ENCODE results near the gene EHD1. TPM values are rescaled to one million over a fixed set of nuclear protein-coding genes. Genes with fewer than 3 reads are reported as not detected.

The EHD1 gene
- total RNA-seq, 1 donor from 2014 or later = 216 TPM

DNA sequence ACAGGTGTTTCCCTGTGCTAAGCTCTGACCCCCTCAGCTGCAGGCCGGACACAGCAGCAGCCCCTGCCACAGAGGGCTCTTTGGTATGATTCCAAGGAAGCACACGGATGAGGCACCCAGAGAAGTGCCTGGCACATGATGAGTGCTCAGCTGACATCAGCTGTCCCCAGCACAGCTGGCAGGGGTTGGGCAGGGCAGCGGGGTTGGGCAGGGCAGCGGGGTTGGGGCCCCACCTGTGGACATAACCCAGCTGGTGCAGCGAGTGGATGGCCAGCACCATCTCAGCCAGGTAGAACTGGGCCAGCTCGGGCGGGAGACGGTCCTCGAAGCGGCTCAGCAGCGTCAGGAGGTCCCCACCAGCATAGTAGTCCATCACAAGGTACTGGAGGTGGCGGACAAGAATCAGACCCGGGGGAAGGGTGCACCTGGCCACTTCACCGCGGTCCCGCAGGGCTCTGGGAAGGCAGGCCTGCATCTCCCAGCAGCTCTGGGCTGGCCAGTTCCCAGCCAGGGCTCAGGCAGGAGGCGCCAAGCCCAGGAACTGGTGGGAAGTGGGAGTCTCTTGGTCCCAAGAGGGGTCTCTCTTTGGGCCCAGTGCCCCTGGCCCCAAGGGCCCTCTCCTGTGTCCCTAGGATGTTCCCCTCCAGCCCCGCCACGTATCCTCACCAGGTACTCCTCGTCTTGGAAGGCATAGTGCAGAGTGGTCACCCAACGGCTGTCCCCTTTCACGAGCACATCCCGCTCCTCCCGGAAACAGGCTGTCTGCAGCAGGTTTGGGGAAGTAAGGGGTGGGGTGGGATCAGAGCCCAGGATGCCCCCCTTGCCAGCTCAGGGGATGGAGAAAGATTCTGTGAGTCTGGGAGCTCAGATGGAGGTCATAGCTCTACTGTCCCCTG, 38.3 kb downstream of the EHD1 start:
- DNase-seq (ENCODE audit: low spot score in 2 of 2) = no peak
- H3K4me1 ChIP-seq = no peaks in the 10 kb centered on the region
- H3K27me3 ChIP-seq = no peaks in the 10 kb centered on the region
- H3K27ac ChIP-seq = no peak overlapping the region
- H3K9me3 ChIP-seq = no peaks in the 10 kb centered on the region
- H3K36me3 ChIP-seq = no peaks in the 10 kb centered on the region
- TF ChIP-seq, protein P1, sequence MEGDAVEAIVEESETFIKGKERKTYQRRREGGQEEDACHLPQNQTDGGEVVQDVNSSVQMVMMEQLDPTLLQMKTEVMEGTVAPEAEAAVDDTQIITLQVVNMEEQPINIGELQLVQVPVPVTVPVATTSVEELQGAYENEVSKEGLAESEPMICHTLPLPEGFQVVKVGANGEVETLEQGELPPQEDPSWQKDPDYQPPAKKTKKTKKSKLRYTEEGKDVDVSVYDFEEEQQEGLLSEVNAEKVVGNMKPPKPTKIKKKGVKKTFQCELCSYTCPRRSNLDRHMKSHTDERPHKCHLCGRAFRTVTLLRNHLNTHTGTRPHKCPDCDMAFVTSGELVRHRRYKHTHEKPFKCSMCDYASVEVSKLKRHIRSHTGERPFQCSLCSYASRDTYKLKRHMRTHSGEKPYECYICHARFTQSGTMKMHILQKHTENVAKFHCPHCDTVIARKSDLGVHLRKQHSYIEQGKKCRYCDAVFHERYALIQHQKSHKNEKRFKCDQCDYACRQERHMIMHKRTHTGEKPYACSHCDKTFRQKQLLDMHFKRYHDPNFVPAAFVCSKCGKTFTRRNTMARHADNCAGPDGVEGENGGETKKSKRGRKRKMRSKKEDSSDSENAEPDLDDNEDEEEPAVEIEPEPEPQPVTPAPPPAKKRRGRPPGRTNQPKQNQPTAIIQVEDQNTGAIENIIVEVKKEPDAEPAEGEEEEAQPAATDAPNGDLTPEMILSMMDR (IDR thresholded peaks at IDR 0.05) = no peak
- H3K4me3 ChIP-seq = no peak overlapping the region
- intact Hi-C loops (cut with DNase I) = no loop called here

DNA sequence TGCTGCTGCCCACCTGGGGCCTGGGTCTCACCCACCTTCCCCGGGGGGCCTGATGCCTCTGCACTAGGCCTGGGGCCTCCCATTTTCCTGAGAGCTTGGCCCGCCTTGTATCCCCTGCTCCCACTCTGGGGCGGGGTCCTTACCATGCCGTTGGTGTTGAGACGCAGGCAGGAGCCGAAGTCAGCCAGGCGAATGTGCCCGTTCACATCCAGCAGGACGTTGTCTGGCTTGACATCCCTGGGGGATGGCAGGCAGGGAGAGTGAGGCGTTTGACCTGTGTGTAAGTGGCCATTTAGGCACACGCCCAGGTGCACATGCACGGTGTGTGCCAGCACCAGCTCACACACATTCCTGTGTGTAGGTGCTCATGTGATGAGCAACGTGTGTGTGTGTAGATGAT, 39.1 kb downstream of the EHD1 start:
- Histone ChIP-seq H3K27ac (no peak overlapping the region), H3K4me1 (no peaks in the 10 kb centered on the region), H3K4me3 (no peak overlapping the region), H3K27me3 (no peaks in the 10 kb centered on the region), H3K9me3 (no peaks in the 10 kb centered on the region), H3K36me3 (no peaks in the 10 kb centered on the region)
- DNase-seq (ENCODE audit: low spot score in 2 of 2) = no peak
- TF ChIP-seq, protein P1 (IDR thresholded peaks at IDR 0.05) = no peak
- intact Hi-C loops (cut with DNase I) = no loop called here

DNA sequence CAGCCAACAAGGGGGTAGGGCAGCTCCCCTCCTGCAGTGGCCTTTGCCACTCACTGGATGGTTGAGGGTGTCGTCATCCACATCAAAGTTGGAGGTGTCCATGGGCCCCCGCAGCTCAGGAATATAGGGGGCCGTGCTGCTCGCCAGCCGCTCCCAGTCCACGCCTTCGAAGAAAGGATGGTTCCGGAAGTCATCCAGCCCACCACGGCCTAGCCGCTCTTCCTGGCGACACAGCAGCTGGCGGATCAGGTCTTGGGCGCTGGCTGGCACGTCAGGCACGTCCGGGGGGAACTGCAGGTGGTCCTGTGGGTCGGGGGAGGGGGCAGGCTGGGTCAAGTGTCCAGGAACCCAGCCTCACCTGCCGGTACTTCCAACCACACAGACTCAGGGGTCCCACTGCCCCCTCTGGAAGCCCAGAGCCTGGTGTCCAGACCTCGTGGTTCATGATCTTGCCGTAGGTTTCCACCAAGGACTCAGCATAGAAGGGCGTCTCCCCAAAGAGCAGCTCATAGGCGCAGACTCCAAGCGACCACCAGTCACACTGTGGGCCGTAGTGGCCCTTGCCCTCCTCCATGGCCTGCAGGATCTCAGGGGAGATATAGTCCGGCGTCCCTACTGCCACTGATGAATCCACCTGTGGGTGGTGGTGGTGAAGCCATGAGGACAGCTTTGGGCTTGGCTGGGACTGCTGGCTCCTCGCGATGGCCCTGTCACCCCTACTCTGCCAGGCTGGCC, 39.7 kb downstream of the EHD1 start:
- TF ChIP-seq, protein P1 (IDR thresholded peaks at IDR 0.05) = no peak
- H3K9me3 ChIP-seq = no peaks in the 10 kb centered on the region
- intact Hi-C loops (cut with DNase I) = no loop called here
- H3K27ac ChIP-seq = no peak overlapping the region
- no peaks in the 10 kb centered on the region for H3K36me3 ChIP-seq
- no peaks in the 10 kb centered on the region for H3K4me1 ChIP-seq
- DNase-seq (ENCODE audit: low spot score in 2 of 2) = no peak
- H3K27me3 ChIP-seq = no peaks in the 10 kb centered on the region
- no peak overlapping the region for H3K4me3 ChIP-seq

DNA sequence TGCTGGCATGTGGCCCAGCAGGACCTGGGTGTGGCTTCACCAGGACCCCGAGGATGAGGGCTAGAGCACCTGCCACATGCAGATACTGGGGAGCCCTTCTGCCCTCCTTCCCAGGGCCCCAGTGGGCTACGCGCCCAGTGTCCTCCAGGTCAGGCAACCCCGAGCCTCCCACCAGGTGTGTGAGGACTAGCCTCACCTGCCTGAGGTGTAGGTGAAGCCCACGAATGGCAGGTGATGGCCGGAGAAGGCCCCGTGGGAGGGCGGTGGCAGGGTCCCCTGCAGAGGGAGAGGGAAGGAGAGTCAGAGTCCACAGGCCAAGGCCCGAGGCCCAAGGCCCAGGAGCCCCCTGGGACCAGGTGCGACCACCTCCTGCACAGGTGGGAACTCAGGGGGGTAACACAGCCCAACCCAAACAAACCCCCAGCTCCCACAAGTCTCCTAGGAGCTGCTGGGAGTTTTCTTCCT, 40.5 kb downstream of the EHD1 start:
- no peak overlapping the region for H3K27ac ChIP-seq
- H3K27me3 ChIP-seq = no peaks in the 10 kb centered on the region
- no peaks in the 10 kb centered on the region for H3K36me3 ChIP-seq
- TF ChIP-seq, protein P1 (IDR thresholded peaks at IDR 0.05) = no peak
- intact Hi-C loops (cut with DNase I) = no loop called here
- DNase-seq (ENCODE audit: low spot score in 2 of 2) = no peak
- no peaks in the 10 kb centered on the region for H3K9me3 ChIP-seq
- H3K4me3 ChIP-seq = no peak overlapping the region
- no peaks in the 10 kb centered on the region for H3K4me1 ChIP-seq

DNA sequence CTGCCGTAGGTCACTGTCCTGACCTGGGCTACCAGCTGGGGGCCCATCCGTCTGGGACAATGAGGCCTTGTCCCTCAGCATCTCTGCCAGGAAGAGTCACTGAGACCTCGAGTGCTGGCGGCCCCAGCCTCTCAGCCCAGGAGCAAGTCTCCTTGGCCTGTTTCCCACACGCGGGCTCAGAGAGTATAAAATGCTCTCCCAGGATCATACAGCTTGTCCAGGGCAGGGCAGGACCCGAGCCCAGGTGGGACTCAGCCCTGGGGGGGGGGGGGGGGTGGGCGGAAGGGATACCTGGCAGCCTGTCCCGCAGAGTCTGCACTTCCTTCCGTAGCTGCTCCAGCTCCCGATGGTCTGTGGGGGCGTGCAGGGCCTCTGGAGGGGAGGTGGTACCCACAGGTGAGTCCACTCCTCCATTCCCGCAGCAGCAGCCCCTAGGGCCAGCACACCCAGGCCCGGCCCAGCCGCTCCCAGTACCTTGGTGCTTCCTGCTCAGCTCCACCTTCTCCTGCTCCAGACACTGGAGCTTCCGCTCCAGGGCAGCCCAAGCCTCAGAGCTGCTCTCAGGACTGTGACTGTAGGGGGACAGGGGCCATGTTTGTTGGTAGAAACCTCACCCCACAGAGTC, 41.9 kb downstream of the EHD1 start:
- no peaks in the 10 kb centered on the region for H3K9me3 ChIP-seq
- H3K4me1 ChIP-seq = no peaks in the 10 kb centered on the region
- H3K27ac ChIP-seq = no peak overlapping the region
- DNase-seq (ENCODE audit: low spot score in 2 of 2) = no peak
- no peak overlapping the region for H3K4me3 ChIP-seq
- H3K27me3 ChIP-seq = no peaks in the 10 kb centered on the region
- no peaks in the 10 kb centered on the region for H3K36me3 ChIP-seq
- TF ChIP-seq, protein P1 (IDR thresholded peaks at IDR 0.05) = no peak
- intact Hi-C loops (cut with DNase I) = no loop called here
